WTC11 (cell line): ENCODE results near the gene MTFMT. TPM values are rescaled to one million over a fixed set of nuclear protein-coding genes. Genes with fewer than 3 reads are reported as not detected.

Experiments used
- ATAC-seq: fragments of 200-7000 bp; cut with Tn5 transposase; 2 replicates; pipeline ENCODE4 v1.10.0; 2021; ENCODE audit warnings: mild to moderate bottlenecking, moderate library complexity
- CTCF ChIA-PET: fragments of 300-600 bp; sonication (Branson Sonifier 250); formaldehyde crosslinking; loops from one replicate; lab custom pipeline; 2021; ENCODE audit warnings: antibody characterized with exemption; lab: Charles Lee
- POLR2A ChIA-PET: fragments of 350-600 bp; sonication (Branson Sonifier 250); formaldehyde crosslinking; loops from one replicate; lab custom pipeline; 2021; ENCODE audit warnings: antibody characterized with exemption; lab: Charles Lee
- DNase-seq: peaks from one replicate; pipeline ENCODE4 v3.0.0; 2021; ENCODE audit warnings: low spot score
- H3K27ac Mint-ChIP-seq: 2 replicates; pipeline ENCODE4 v1.8.0; 2021; ENCODE audit warnings: mixed read lengths
- H3K27me3 Mint-ChIP-seq: 2 replicates; pipeline ENCODE4 v1.8.0; 2021; ENCODE audit warnings: low read depth, mild to moderate bottlenecking, moderate library complexity, mixed read lengths
- H3K36me3 Mint-ChIP-seq: 2 replicates; pipeline ENCODE4 v1.8.0; 2021; ENCODE audit warnings: mixed read lengths
- H3K4me1 Mint-ChIP-seq: 2 replicates; pipeline ENCODE4 v1.8.0; 2022; ENCODE audit warnings: mixed read lengths
- H3K4me3 Mint-ChIP-seq: 2 replicates; pipeline ENCODE4 v1.8.0; 2021; ENCODE audit warnings: mild to moderate bottlenecking, moderate library complexity, mixed read lengths
- H3K9me3 Mint-ChIP-seq: 2 replicates; pipeline ENCODE4 v1.8.0; 2021; ENCODE audit warnings: mixed read lengths
- AFF4 ChIP-seq: sonication (generic); formaldehyde crosslinking; IDR thresholded peaks from 2 replicates; pipeline ENCODE4 v1.8.1; 2023; ENCODE audit warnings: mild to moderate bottlenecking, missing genetic modification reagents, borderline replicate concordance
- ATF2 ChIP-seq: sonication (generic); formaldehyde crosslinking; IDR thresholded peaks from 2 replicates; pipeline ENCODE4 v1.8.1; 2022; ENCODE audit warnings: low read depth, missing genetic modification reagents, borderline replicate concordance
- ATF3 ChIP-seq: sonication (generic); formaldehyde crosslinking; conservative IDR thresholded peaks from 2 replicates; pipeline ENCODE4 v1.8.1; 2022; ENCODE audit warnings: mild to moderate bottlenecking, missing genetic modification reagents
- ATF6 ChIP-seq: sonication (generic); formaldehyde crosslinking; IDR thresholded peaks from 2 replicates; pipeline ENCODE4 v1.8.1; 2023; ENCODE audit warnings: mild to moderate bottlenecking, missing genetic modification reagents
- ELF4 ChIP-seq: sonication (generic); formaldehyde crosslinking; IDR thresholded peaks from 2 replicates; pipeline ENCODE4 v1.8.1; 2022; ENCODE audit warnings: low read depth, mild to moderate bottlenecking, moderate library complexity, missing genetic modification reagents
- ERG ChIP-seq: fragments of 250-450 bp; sonication (Bioruptor Pico); IDR thresholded peaks from 2 replicates; pipeline ENCODE4 v1.8.0; 2021; ENCODE audit warnings: mild to moderate bottlenecking
- FOXP4 ChIP-seq: sonication (generic); formaldehyde crosslinking; IDR thresholded peaks from 2 replicates; pipeline ENCODE4 v1.8.0; 2022; ENCODE audit warnings: mild to moderate bottlenecking, missing genetic modification reagents
- HMGA2 ChIP-seq: fragments of 250-450 bp; sonication (Bioruptor Pico); IDR thresholded peaks from 2 replicates; pipeline ENCODE4 v1.4.0; 2021; ENCODE audit warnings: mild to moderate bottlenecking, moderate library complexity
- ZNF317 ChIP-seq: sonication (generic); formaldehyde crosslinking; IDR thresholded peaks from 2 replicates; pipeline ENCODE4 v1.8.1; 2023; ENCODE audit warnings: low read depth, mild to moderate bottlenecking, moderate library complexity, missing genetic modification reagents, borderline replicate concordance
- total RNA-seq: library from RNA; stranded (reverse); gene quantifications from 3 replicates; pipeline ENCODE4 v1.2.3, GENCODE V29; 2021

Gene MTFMT
- total RNA-seq, 1 experiment from 2014 or later = 26.7 TPM

GRCh38 chr15:65066001-65066634, 36.7 kb upstream of the MTFMT start (continued):
- no peak for TF ChIP-seq AFF4 (CRISPR knock-in tag)

GRCh38 chr15:65062726-65063125, 33.3 kb upstream of the MTFMT start:
- POLR2A ChIA-PET = no interaction called here
- H3K27ac Mint-ChIP-seq = peak overlapping the region; percentile 14; the same call in 1 of the 2 replicates
- no peak for ATAC-seq
- H3K9me3 Mint-ChIP-seq = peaks cover 8% of the 10 kb centered on the region
- TF ChIP-seq ZNF317 (CRISPR knock-in tag) (no peak), ERG (CRISPR knock-in tag) (no peak), ATF3 (CRISPR knock-in tag) (no peak), ATF6 (no peak)
- peaks cover 9% of the 10 kb centered on the region for H3K27me3 Mint-ChIP-seq
- H3K36me3 Mint-ChIP-seq = no peaks in the 10 kb centered on the region
- no peak overlapping the region for H3K4me3 Mint-ChIP-seq
- CTCF ChIA-PET = interaction anchor here (0.5 to 20.3 kb wide), 8 partner anchors 8 to 759 kb away, joined by 4 to 292 read pairs (median 18); no protein-coding TSS in a partner anchor
- DNase-seq = no peak
- H3K4me1 Mint-ChIP-seq = peaks cover 20% of the 10 kb centered on the region

- H3K27me3 Mint-ChIP-seq = peaks cover 5% of the 10 kb centered on the region
- POLR2A ChIA-PET = interaction anchor here (0.7 kb wide), 1 partner anchor 1782 kb away, joined by 5 read pairs; no protein-coding TSS in a partner anchor
Observed at GRCh38 chr15:65062061-65062460, 32.6 kb upstream of the MTFMT start.

More at GRCh38 chr15:65062061-65062460, 32.6 kb upstream of the MTFMT start:
- Mint-ChIP-seq H3K36me3 (no peaks in the 10 kb centered on the region), H3K4me1 (peaks cover 16% of the 10 kb centered on the region), H3K27ac (no peak overlapping the region), H3K9me3 (peaks cover 8% of the 10 kb centered on the region), H3K4me3 (no peak overlapping the region)
- no peak for ATAC-seq
- no peak for TF ChIP-seq ATF2 (CRISPR knock-in tag)
- TF ChIP-seq ELF4 (CRISPR knock-in tag) = no peak
- TF ChIP-seq HMGA2 = no peak
- no peak for TF ChIP-seq FOXP4 (CRISPR knock-in tag)
- no peak for TF ChIP-seq ZNF317 (CRISPR knock-in tag)
- no peak for DNase-seq
- CTCF ChIA-PET = interaction anchor here (1.6 to 20.3 kb wide), 6 partner anchors 9 to 39 kb away, joined by 4 to 292 read pairs (median 18); no protein-coding TSS in a partner anchor
